Neuronal stem cell (in vitro differentiated cells): ENCODE measurements around the gene YY1.

Experiments used
- DNase-seq: peaks from one replicate; pipeline ENCODE4 v3.0.0-alpha.2; 2013; ENCODE audit warnings: low spot score
- H2AFZ ChIP-seq: one replicate; pipeline ENCODE4 v1.6.1; 2013; ENCODE audit warnings: mild to moderate bottlenecking, low read length, inconsistent platforms
- H2AK5ac ChIP-seq: 2 replicates; pipeline ENCODE4 v1.6.1; 2013; ENCODE audit warnings: low read depth, mild to moderate bottlenecking, inconsistent platforms, low read length, moderate library complexity, mixed read lengths
- H2BK120ac ChIP-seq: 2 replicates; pipeline ENCODE4 v1.6.1; 2013; ENCODE audit warnings: low read depth, mild to moderate bottlenecking, inconsistent platforms, low read length, moderate library complexity, mixed read lengths
- H2BK12ac ChIP-seq: one replicate; pipeline ENCODE4 v1.6.1; 2013; ENCODE audit warnings: low read length, inconsistent platforms
- H2BK15ac ChIP-seq: 2 replicates; pipeline ENCODE4 v1.6.1; 2013; ENCODE audit warnings: mild to moderate bottlenecking, low read length, inconsistent platforms, mixed read lengths
- H2BK5ac ChIP-seq: one replicate; pipeline ENCODE4 v1.6.1; 2013; ENCODE audit warnings: inconsistent platforms, mild to moderate bottlenecking, low read length, moderate library complexity
- H3K14ac ChIP-seq: one replicate; pipeline ENCODE4 v1.6.1; 2013; ENCODE audit warnings: low read length, inconsistent platforms
- H3K18ac ChIP-seq: 2 replicates; pipeline ENCODE4 v1.6.1; 2013; ENCODE audit warnings: low read length, inconsistent platforms
- H3K23ac ChIP-seq: 2 replicates; pipeline ENCODE4 v1.6.1; 2013; ENCODE audit warnings: low read depth, mild to moderate bottlenecking, mixed read lengths, low read length, inconsistent platforms; ENCODE audit not compliant: poor library complexity
- H3K27ac ChIP-seq: replicated peaks from 3 replicates; pipeline ENCODE4 v1.5.1; 2013; ENCODE audit warnings: low read length, inconsistent platforms
- H3K27me3 ChIP-seq, 3 experiments: 2 replicates each; pipeline ENCODE4 v1.6.1; 2013; ENCODE audit warnings: low read length in 3 of 3, mild to moderate bottlenecking in 2 of 3, inconsistent platforms in 1 of 3, low read depth in 1 of 3, mixed read lengths in 1 of 3, moderate library complexity in 1 of 3; ENCODE audit not compliant: control insufficient read depth in 3 of 3, insufficient read depth in 3 of 3
- H3K36me3 ChIP-seq, 2 donors: replicated peaks in 1 of 2; 2 replicates each; pipeline ENCODE4 v1.6.1; 2013; ENCODE audit warnings: low read length in 2 of 2; ENCODE audit not compliant: control insufficient read depth in 2 of 2, insufficient read depth in 2 of 2
- H3K4ac ChIP-seq: 2 replicates; pipeline ENCODE4 v1.6.1; 2013; ENCODE audit warnings: inconsistent platforms, mild to moderate bottlenecking, low read length, moderate library complexity
- H3K4me1 ChIP-seq, 2 donors: 1 replicate in 1 of 2; 2 replicates in 1 of 2; pipeline ENCODE4 v1.6.1; 2013; ENCODE audit warnings: low read length in 2 of 2, low read depth in 1 of 2; ENCODE audit not compliant: control insufficient read depth in 2 of 2, insufficient read depth in 1 of 2
- H3K4me2 ChIP-seq: one replicate; pipeline ENCODE4 v1.6.1; 2013; ENCODE audit warnings: mild to moderate bottlenecking, low read length, inconsistent platforms; ENCODE audit not compliant: insufficient read depth, poor library complexity, severe bottlenecking
- H3K4me3 ChIP-seq, 2 donors: 2 replicates each; pipeline ENCODE4 v1.5.1; 2013; ENCODE audit warnings: low read length in 2 of 2, mild to moderate bottlenecking in 2 of 2, inconsistent platforms in 1 of 2, moderate library complexity in 1 of 2
- H3K79me1 ChIP-seq: one replicate; pipeline ENCODE4 v1.6.1; 2013; ENCODE audit warnings: low read depth, mild to moderate bottlenecking, inconsistent platforms, low read length, moderate library complexity
- H3K9ac ChIP-seq: one replicate; pipeline ENCODE4 v1.6.1; 2013; ENCODE audit warnings: mild to moderate bottlenecking, low read depth, low read length, inconsistent platforms; ENCODE audit not compliant: poor library complexity
- H3K9me3 ChIP-seq, 2 donors: replicated peaks in 1 of 2; 2 replicates each; pipeline versions ENCODE3 to v1.6.1; 2013; ENCODE audit warnings: low read length in 2 of 2, mild to moderate bottlenecking in 2 of 2, inconsistent platforms in 1 of 2, low read depth in 1 of 2, mixed read lengths in 1 of 2, moderate library complexity in 1 of 2; ENCODE audit not compliant: control insufficient read depth in 2 of 2, insufficient read depth in 1 of 2
- H4K8ac ChIP-seq: one replicate; pipeline ENCODE4 v1.6.1; 2013; ENCODE audit warnings: low read depth, mild to moderate bottlenecking, inconsistent platforms, low read length, moderate library complexity
- H4K91ac ChIP-seq: one replicate; pipeline ENCODE4 v1.6.1; 2013; ENCODE audit warnings: low read length, low read depth, mild to moderate bottlenecking, inconsistent platforms; ENCODE audit not compliant: poor library complexity
- WGBS, 2 donors: extraction: QIAGEN DNeasy Blood & Tissue Kit; methylation state at CpG; one replicate each; pipeline ENCODE4 v1.1.7; 2013; ENCODE audit warnings: missing lambda C conversion rate in 2 of 2, mixed read lengths in 1 of 2; ENCODE audit not compliant: insufficient read length in 2 of 2, insufficient replicate concordance in 1 of 2; ENCODE audit errors: extremely low coverage in 2 of 2; 5-methylcytosine and 5-hydroxymethylcytosine counted together

Gene YY1

DNA sequence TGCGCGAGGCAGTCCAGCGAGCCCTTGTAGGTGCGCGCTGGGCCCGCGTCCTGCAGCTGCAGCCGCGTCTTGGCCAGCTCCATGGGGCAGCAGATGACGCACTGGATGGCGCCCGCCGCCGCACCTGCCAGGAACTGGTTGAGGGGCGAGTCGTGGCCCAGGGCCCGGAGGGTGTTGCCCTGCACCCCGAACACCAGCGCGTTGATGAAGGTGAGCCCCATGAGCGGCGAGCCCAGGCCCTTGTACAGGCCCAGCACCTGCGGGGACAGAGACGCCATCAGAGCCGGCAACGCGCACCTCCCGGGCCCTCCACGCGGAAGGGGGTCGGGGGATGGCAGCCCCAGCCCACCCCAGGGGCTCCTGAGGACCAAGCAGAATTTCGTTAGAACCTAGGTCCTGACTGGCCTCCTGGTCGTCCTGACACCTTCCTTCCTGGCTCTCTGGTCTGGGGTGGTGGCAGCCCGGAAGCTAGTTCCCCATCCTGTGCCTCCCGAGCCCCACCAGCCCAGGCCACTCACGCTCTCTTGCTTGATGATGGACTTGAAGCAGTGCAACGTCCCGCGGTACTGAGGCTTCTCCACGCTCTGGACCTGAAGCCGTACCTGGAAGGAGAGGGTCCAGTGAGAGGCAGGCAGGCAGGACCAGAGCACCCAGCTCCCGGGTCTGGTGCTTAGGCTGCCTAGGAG is 54.0 kb downstream of the YY1 start:
- WGBS, 2 donors = no CpG with 5 or more reads among the region's 42 CpGs
- Histone ChIP-seq H3K27me3 (no peaks in the 10 kb centered on the region), H3K23ac (peak overlapping the region; percentile 80), H2BK5ac (peak overlapping the region; percentile 39), H4K8ac (peak overlapping the region; percentile 43), H3K9me3 (peaks cover 0 to 1% of the 10 kb centered on the region in 2 donors), H2AFZ (no peak overlapping the region), H3K4me1 (peaks cover 2 to 6% of the 10 kb centered on the region in 2 donors), H2BK15ac (no peak overlapping the region), H3K18ac (no peak overlapping the region), H4K91ac (no peak overlapping the region), H2AK5ac (no peak overlapping the region), H2BK120ac (no peak overlapping the region), H2BK12ac (no peak overlapping the region), H3K14ac (no peak overlapping the region), H3K4ac (no peak overlapping the region), H3K79me1 (peaks cover 31% of the 10 kb centered on the region), H3K27ac (no peak overlapping the region), H3K36me3 (peaks cover 56 to 77% of the 10 kb centered on the region in 2 donors), H3K4me2 (no peak overlapping the region), H3K4me3 (no peak overlapping the region), H3K9ac (no peak overlapping the region)
- DNase-seq = no peak

- Histone ChIP-seq H2BK120ac (no peak overlapping the region), H2BK12ac (no peak overlapping the region), H3K27me3 (no peaks in the 10 kb centered on the region), H3K27ac (no peak overlapping the region), H3K4ac (no peak overlapping the region), H3K4me3 (no peak overlapping the region), H4K91ac (no peak overlapping the region), H3K4me1 (peaks cover 2 to 6% of the 10 kb centered on the region in 2 donors), H3K79me1 (peaks cover 31% of the 10 kb centered on the region), H3K36me3 (peaks cover 60 to 84% of the 10 kb centered on the region in 2 donors), H3K14ac (no peak overlapping the region), H2AFZ (no peak overlapping the region), H3K23ac (no peak overlapping the region), H2BK5ac (no peak overlapping the region), H3K9ac (no peak overlapping the region), H3K18ac (no peak overlapping the region), H3K9me3 (peaks cover 0 to 1% of the 10 kb centered on the region in 2 donors), H3K4me2 (no peak overlapping the region), H2BK15ac (no peak overlapping the region), H2AK5ac (no peak overlapping the region), H4K8ac (no peak overlapping the region)
- no CpG with 5 or more reads among the region's 14 CpGs for WGBS, 2 donors
- no peak for DNase-seq
Observed at GRCh38 chr14:100293497-100294212, 54.7 kb downstream of the YY1 start.

- no peaks in the 10 kb centered on the region for H3K27me3 ChIP-seq
- no CpG with 5 or more reads among the region's 12 CpGs for WGBS, 2 donors
- peaks cover 2 to 6% of the 10 kb centered on the region in 2 donors for H3K4me1 ChIP-seq
- no peak overlapping the region for H3K14ac ChIP-seq
- no peak overlapping the region for H3K18ac ChIP-seq
- no peak overlapping the region for H4K91ac ChIP-seq
- no peak overlapping the region for H4K8ac ChIP-seq
- H3K4me2 ChIP-seq = no peak overlapping the region
- no peak overlapping the region for H2AFZ ChIP-seq
- H2AK5ac ChIP-seq = no peak overlapping the region
- no peak for DNase-seq
- H3K27ac ChIP-seq = no peak overlapping the region
- H3K36me3 ChIP-seq = peaks cover 67 to 84% of the 10 kb centered on the region in 2 donors
- no peak overlapping the region for H2BK5ac ChIP-seq
- H3K4ac ChIP-seq = no peak overlapping the region
- no peak overlapping the region for H3K9ac ChIP-seq
- H3K23ac ChIP-seq = no peak overlapping the region
- no peak overlapping the region for H2BK15ac ChIP-seq
- H3K79me1 ChIP-seq = peaks cover 34% of the 10 kb centered on the region
- H3K4me3 ChIP-seq = no peak overlapping the region
- H2BK120ac ChIP-seq = no peak overlapping the region
- H3K9me3 ChIP-seq = peaks cover 0 to 1% of the 10 kb centered on the region in 2 donors
- H2BK12ac ChIP-seq = no peak overlapping the region
Observed at GRCh38 chr14:100294213-100294962, 55.4 kb downstream of the YY1 start.

DNA sequence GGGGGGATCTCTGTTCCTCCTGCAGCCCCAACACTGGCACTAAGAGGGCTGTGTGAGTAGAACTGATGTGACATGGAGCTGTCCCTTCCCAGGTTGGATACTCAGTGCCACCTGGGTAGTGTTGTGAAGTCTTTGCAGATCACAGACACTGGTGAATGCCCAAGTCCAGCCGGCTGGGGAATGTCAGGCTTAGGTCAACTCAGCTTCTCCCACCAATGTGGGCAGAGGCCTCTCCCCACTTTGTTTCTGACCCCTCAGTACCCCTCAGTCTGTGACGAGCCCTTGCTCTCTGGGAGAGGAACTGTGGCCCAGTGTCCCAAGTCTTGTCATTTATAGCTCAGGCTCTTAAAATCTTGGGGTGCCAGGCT is 56.0 kb downstream of the YY1 start:
- Histone ChIP-seq H3K4me2 (no peak overlapping the region), H3K9ac (no peak overlapping the region), H2AK5ac (no peak overlapping the region), H3K9me3 (peaks cover 0 to 1% of the 10 kb centered on the region in 2 donors), H3K27ac (no peak overlapping the region), H2BK15ac (no peak overlapping the region), H3K79me1 (peaks cover 32% of the 10 kb centered on the region), H4K91ac (no peak overlapping the region), H3K14ac (no peak overlapping the region), H3K4me1 (peaks cover 1 to 6% of the 10 kb centered on the region in 2 donors), H3K4me3 (no peak overlapping the region), H3K4ac (no peak overlapping the region), H2BK120ac (no peak overlapping the region), H3K27me3 (no peaks in the 10 kb centered on the region), H2BK5ac (no peak overlapping the region), H3K18ac (no peak overlapping the region), H2BK12ac (no peak overlapping the region), H4K8ac (no peak overlapping the region), H3K36me3 (peaks cover 70 to 84% of the 10 kb centered on the region in 2 donors), H2AFZ (no peak overlapping the region), H3K23ac (no peak overlapping the region)
- no peak for DNase-seq
- WGBS, 2 donors = no CpG with 5 or more reads among the region's 2 CpGs
